Gastrocnemius medialis (tissue), 4 donors: ENCODE results near the gene C9orf78.

Experiments used
- POLR2A ChIP-seq, 2 donors: fragments of 450-650 bp; IDR thresholded peaks; one replicate each; pipeline ENCODE4 v1.6.1; 2017; ENCODE audit warnings: antibody characterized with exemption in 2 of 2, mild to moderate bottlenecking in 2 of 2, moderate library complexity in 2 of 2
- TF ChIP-seq, protein P1 (sequence below), 5 experiments: fragments of 450-650 bp in 3 of 5; fragments of 200-600 bp in 2 of 5; sonication (generic) in 2 of 5; IDR thresholded peaks in 4 of 5; conservative IDR thresholded peaks in 1 of 5; 1 replicate in 4 of 5; 2 replicates in 1 of 5; pipeline ENCODE4 v1.5.1; 2016 to 2019; ENCODE audit warnings: antibody characterized with exemption in 5 of 5, mild to moderate bottlenecking in 3 of 5, moderate library complexity in 3 of 5

DNA sequence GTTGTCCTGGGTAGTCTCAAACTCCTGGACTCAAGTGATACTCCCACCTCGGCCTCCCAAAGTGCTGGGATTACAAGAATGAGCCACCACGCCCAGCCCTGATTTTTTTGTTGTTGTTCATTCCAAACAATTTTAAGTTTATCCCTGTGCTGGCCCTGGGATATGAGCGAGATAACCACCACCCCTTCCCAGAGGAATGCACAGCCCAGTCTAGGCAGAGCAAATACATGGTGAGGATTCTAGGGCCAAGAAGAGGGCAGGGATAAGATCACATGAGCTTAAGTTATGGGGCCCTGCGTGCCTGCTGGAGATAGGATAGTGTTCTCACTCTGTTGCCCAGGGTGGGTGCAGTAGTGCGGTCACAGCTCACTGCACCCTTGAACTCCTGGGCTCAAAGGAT is 53.1 kb downstream of the C9orf78 start:
- TF ChIP-seq, protein P1, sequence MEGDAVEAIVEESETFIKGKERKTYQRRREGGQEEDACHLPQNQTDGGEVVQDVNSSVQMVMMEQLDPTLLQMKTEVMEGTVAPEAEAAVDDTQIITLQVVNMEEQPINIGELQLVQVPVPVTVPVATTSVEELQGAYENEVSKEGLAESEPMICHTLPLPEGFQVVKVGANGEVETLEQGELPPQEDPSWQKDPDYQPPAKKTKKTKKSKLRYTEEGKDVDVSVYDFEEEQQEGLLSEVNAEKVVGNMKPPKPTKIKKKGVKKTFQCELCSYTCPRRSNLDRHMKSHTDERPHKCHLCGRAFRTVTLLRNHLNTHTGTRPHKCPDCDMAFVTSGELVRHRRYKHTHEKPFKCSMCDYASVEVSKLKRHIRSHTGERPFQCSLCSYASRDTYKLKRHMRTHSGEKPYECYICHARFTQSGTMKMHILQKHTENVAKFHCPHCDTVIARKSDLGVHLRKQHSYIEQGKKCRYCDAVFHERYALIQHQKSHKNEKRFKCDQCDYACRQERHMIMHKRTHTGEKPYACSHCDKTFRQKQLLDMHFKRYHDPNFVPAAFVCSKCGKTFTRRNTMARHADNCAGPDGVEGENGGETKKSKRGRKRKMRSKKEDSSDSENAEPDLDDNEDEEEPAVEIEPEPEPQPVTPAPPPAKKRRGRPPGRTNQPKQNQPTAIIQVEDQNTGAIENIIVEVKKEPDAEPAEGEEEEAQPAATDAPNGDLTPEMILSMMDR (IDR thresholded peaks at IDR 0.05 in 4 of 5, conservative IDR thresholded peaks at IDR 0.05 in 1 of 5) = no peak
- no peak for TF ChIP-seq POLR2A (IDR thresholded peaks at IDR 0.05)
